Ovary (tissue), 3 donors: ENCODE data around the gene ELAVL3.

ENCODE experiments used
- CTCF ChIP-seq, 3 donors: fragments of 450-650 bp in 2 of 3; fragments of 200-600 bp in 1 of 3; IDR thresholded peaks; one replicate each; pipeline versions ENCODE4 v1.5.1 to v1.8.0; 2016 to 2022; ENCODE audit warnings: antibody characterized with exemption in 3 of 3, mild to moderate bottlenecking in 1 of 3
- EP300 ChIP-seq: sonication (generic); formaldehyde crosslinking; IDR thresholded peaks from one replicate; pipeline ENCODE4 v1.6.1; 2017; ENCODE audit warnings: antibody characterized with exemption
- POLR2A ChIP-seq: fragments of 450-650 bp; IDR thresholded peaks from one replicate; pipeline ENCODE4 v1.6.1; 2017; ENCODE audit warnings: antibody characterized with exemption, mild to moderate bottlenecking, moderate library complexity
- donor health status: DM: no; HTN: no; CAD: no.

- TF ChIP-seq POLR2A (no peak), CTCF (IDR thresholded peaks at IDR 0.05) (no peak), EP300 (no peak)
These were observed 32.4 kb downstream of the ELAVL3 start for GRCh38 chr19:11448410-11448809.
